Measurements from ENCODE around the gene ZSCAN5A.

DNA sequence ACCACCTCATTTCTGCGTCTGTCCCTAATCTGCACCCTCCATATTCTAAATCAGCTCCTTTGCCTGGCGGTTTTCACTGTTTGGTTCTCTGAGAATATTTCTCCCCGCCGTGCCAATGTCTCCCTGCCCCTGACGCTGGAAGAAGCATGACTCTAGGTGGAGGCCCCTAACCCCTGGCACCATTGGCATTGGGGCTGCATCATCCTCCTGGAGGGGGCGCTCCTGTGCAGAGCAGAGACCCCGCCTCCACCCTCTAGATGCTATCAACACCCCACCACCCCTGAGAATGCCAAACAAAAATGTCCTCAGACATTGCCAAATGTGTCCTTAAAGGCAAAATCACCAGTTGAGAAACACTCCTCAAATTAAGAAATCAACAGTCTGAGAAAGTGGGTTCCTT, 123.5 kb downstream of the ZSCAN5A start:
- TF ChIP-seq EZH2phosphoT487 (IDR thresholded peaks at IDR 0.05; ENCODE audit: insufficient read depth, low read depth) (no peak), EZH2 (IDR thresholded peaks at IDR 0.05; ENCODE audit: insufficient read depth, poor library complexity, severe bottlenecking) (no peak)

Data from GM23248 (cell line).